OCI-LY7 (cell line): ENCODE data around the gene TGM1. TPM values are rescaled to one million over a fixed set of nuclear protein-coding genes. Genes with fewer than 3 reads are reported as not detected.
A peak's percentile ranks its signal among the peaks of the same experiment; 100 is the strongest.

Experiments used
- BruUV-seq: library from RNA; stranded (reverse); fragments of 400-500 nt; replicated peaks from 2 replicates; lab custom pipeline; 2021; lab: Mats Ljungman, UMichigan
- CTCF ChIA-PET: fragments of 300-600 bp; sonication (Branson Sonifier 250); formaldehyde crosslinking; loops from one replicate; lab custom pipeline; 2022; ENCODE audit warnings: antibody characterized with exemption; ENCODE audit not compliant: unreplicated experiment; lab: Charles Lee
- POLR2A ChIA-PET: fragments of 300-600 bp; sonication (Branson Sonifier 250); formaldehyde crosslinking; loops from one replicate; lab custom pipeline; 2022; ENCODE audit warnings: antibody characterized with exemption; lab: Charles Lee
- DNase-seq: peaks from one replicate; pipeline ENCODE4 v3.0.0-alpha.2; 2015; ENCODE audit warnings: low spot score
- H2AFZ ChIP-seq: fragments of 200-600 bp; sonication (generic), shearing (Covaris generic); 2 replicates; pipeline ENCODE4 v1.6.1; 2014; ENCODE audit warnings: mild to moderate bottlenecking, antibody characterized with exemption, low read length, moderate library complexity
- H3K27ac ChIP-seq: fragments of 200-600 bp; sonication (generic); 2 replicates; pipeline ENCODE4 v1.5.1; 2014; ENCODE audit warnings: mixed run types, low read depth, mild to moderate bottlenecking, moderate library complexity, low read length, inconsistent platforms; ENCODE audit not compliant: poor library complexity, severe bottlenecking
- H3K36me3 ChIP-seq: fragments of 200-600 bp; sonication (generic); 2 replicates; pipeline ENCODE4 v1.6.1; 2014; ENCODE audit warnings: mild to moderate bottlenecking, antibody characterized with exemption, low read length, moderate library complexity, mixed read lengths; ENCODE audit not compliant: insufficient read depth
- H3K4me1 ChIP-seq: fragments of 200-600 bp; sonication (generic); 2 replicates; pipeline ENCODE4 v1.5.1; 2014; ENCODE audit warnings: mild to moderate bottlenecking, low read length; ENCODE audit not compliant: insufficient read depth, poor library complexity, severe bottlenecking
- H3K4me2 ChIP-seq: fragments of 200-600 bp; sonication (generic); 2 replicates; pipeline ENCODE4 v1.6.1; 2014; ENCODE audit warnings: mild to moderate bottlenecking, low read length
- H3K4me3 ChIP-seq: fragments of 200-600 bp; sonication (generic); 2 replicates; pipeline ENCODE4 v1.5.1; 2014; ENCODE audit warnings: mild to moderate bottlenecking, low read depth, low read length; ENCODE audit not compliant: poor library complexity, severe bottlenecking
- H3K79me2 ChIP-seq: fragments of 200-600 bp; sonication (generic); 2 replicates; pipeline ENCODE4 v1.6.1; 2016; ENCODE audit warnings: low read depth, mild to moderate bottlenecking, low read length, moderate library complexity, mixed read lengths; ENCODE audit not compliant: insufficient read depth
- H3K9me2 ChIP-seq: fragments of 200-600 bp; sonication (generic); 2 replicates; pipeline ENCODE4 v1.6.1; 2016; ENCODE audit warnings: mild to moderate bottlenecking, low read length, mixed read lengths; ENCODE audit not compliant: insufficient read depth
- H3K9me3 ChIP-seq: fragments of 200-600 bp; sonication (generic); 2 replicates; pipeline ENCODE4 v1.6.1; 2014; ENCODE audit warnings: mild to moderate bottlenecking, mixed run types, low read length, mixed read lengths
- H4K20me1 ChIP-seq: fragments of 200-600 bp; sonication (generic); 2 replicates; pipeline ENCODE4 v1.6.1; 2014; ENCODE audit warnings: mild to moderate bottlenecking, antibody characterized with exemption, low read length, moderate library complexity, mixed read lengths; ENCODE audit not compliant: insufficient read depth
- EZH2phosphoT487 ChIP-seq: fragments of 200-600 bp; sonication (generic); IDR thresholded peaks from 2 replicates; pipeline ENCODE4 v1.6.1; 2018; ENCODE audit warnings: low read depth, borderline replicate concordance, mild to moderate bottlenecking, mixed run types, antibody characterized with exemption, low read length, moderate library complexity, mixed read lengths
- intact Hi-C: fragments of 100-400 bp; cut with micrococcal nuclease; formaldehyde crosslinking; loops from one replicate; pipeline ENCODE4 v1.10.0; 2022; ENCODE audit not compliant: unreplicated experiment
- total RNA-seq, 2 experiments: library from RNA; depleted of rRNA in 1 of 2; stranded (reverse); fragments of >200 nt in 1 of 2; shearing (Covaris generic) in 1 of 2; gene quantifications; 2 replicates each; pipeline ENCODE4 v1.2.3, GENCODE V29; 2014 to 2022
- TF ChIP-seq, protein P1 (sequence below): fragments of 200-600 bp; sonication (generic); conservative IDR thresholded peaks from 2 replicates; pipeline ENCODE4 v1.5.1; 2014; ENCODE audit warnings: mild to moderate bottlenecking, antibody characterized with exemption, low read length, moderate library complexity, mixed read lengths

The TGM1 gene
- total RNA-seq, 2 experiments from 2014 or later: 5.2 to 5.4 TPM

DNA sequence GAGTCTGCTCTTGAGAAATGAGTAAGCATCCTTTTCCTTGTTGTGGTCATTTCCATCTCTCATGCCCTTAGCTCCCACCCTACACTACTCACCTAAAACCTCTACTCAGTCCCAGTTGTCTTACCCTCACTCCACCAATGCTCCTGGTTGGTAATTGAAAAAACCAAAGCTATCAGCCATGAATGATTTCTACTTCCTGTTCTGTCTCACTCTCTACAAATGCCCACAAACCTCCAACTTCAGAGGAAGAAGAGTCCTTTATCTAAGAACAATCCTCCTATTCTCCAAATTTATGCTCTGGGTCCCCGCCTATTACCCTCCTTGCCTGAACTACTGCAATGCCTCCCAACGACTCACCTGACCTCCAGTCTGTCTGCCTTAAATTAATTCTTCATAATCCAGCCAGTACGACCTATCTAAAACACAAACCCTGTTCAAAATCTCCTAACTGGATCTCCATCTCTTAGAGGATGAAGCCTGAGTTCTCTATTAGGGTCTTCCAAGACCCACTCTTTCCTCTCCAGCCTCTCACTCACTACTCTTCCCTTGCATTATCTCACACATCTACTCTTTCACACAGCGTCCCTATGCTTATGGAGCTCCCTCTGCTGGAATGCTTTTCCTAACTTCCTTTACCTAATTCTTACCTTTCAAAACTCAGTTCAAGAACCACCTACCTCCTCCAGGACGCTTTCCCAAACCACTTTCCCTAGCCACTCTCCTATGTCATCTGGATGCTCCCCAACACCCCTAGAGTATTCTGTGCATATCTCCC, 34.4 kb upstream of the TGM1 start:
- DNase-seq: peak; percentile 24
- intact Hi-C loops: loop anchor here (1.0 to 5.0 kb wide), 2 partner anchors 54 to 285 kb away; no protein-coding TSS in a partner anchor
- Histone ChIP-seq H3K4me3 (no peak overlapping the region), H4K20me1 (peaks cover 11% of the 10 kb centered on the region; the same call in 1 of the 2 replicates), H3K79me2 (peaks cover 23% of the 10 kb centered on the region), H3K27ac (peak overlapping the region; percentile 12), H2AFZ (no peak overlapping the region), H3K9me3 (no peaks in the 10 kb centered on the region), H3K4me2 (peak overlapping the region; percentile 5; the same call in 1 of the 2 replicates), H3K4me1 (peaks cover 30% of the 10 kb centered on the region), H3K36me3 (peaks cover 31% of the 10 kb centered on the region), H3K9me2 (no peaks in the 10 kb centered on the region)
- POLR2A ChIA-PET: interaction anchor here (0.6 to 4.0 kb wide), 8 partner anchors 23 to 790 kb away, joined by 3 to 25 read pairs (median 4); partner anchors contain the start of genes CHMP4A, RABGGTA and TINF2
- no TSS peak for BruUV-seq
- TF ChIP-seq, protein P1, sequence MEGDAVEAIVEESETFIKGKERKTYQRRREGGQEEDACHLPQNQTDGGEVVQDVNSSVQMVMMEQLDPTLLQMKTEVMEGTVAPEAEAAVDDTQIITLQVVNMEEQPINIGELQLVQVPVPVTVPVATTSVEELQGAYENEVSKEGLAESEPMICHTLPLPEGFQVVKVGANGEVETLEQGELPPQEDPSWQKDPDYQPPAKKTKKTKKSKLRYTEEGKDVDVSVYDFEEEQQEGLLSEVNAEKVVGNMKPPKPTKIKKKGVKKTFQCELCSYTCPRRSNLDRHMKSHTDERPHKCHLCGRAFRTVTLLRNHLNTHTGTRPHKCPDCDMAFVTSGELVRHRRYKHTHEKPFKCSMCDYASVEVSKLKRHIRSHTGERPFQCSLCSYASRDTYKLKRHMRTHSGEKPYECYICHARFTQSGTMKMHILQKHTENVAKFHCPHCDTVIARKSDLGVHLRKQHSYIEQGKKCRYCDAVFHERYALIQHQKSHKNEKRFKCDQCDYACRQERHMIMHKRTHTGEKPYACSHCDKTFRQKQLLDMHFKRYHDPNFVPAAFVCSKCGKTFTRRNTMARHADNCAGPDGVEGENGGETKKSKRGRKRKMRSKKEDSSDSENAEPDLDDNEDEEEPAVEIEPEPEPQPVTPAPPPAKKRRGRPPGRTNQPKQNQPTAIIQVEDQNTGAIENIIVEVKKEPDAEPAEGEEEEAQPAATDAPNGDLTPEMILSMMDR: peak; percentile 51
- no peak for TF ChIP-seq EZH2phosphoT487
- CTCF ChIA-PET: interaction anchor here (0.5 to 1.9 kb wide), 5 partner anchors 13 to 134 kb away, joined by 3 to 6 read pairs (median 4); partner anchors contain the start of gene TINF2

DNA sequence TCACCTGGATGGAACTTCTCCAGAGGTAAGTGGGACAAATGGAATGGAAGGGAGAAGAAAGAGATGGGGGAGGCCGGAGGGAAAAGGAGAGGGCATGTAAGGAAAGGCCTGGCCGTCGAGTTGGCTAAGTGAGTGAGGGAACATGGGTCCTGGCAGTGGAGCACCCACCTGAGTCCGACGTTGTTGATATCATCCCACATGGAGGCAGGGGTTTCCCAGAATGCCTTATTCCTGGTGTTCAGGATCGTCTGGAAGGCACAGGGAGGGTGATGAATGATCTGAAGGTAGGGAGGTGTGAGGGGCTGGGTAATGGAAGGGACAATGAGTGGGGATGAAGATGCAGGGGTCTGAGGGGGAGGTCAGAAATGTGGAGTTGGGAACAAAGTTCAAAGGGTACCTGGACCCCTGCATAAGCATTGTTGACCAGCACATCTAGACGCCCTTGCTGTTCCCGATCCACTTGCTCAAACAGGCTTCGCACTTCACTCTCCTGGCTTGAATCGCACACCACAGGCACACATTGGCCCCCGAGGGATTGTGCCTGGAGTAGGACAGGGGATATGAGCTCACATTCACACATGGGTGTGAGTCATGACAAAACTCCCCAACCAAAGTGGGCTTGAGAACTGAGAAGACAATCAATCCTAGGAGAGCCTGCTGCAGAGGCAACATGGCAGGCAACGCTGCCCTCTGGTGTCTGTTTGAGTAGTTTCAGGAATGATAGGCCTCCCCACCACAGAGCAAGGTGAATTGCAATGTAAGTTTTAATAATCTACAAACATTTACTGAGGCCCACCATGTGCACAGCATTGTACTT, 33.6 kb upstream of the TGM1 start:
- no peaks in the 10 kb centered on the region for H3K9me2 ChIP-seq
- no peak overlapping the region for H3K4me3 ChIP-seq
- H3K27ac ChIP-seq: no peak overlapping the region
- H4K20me1 ChIP-seq: peaks cover 11% of the 10 kb centered on the region; the same call in 1 of the 2 replicates
- ChIA-PET POLR2A (interaction anchor here (0.6 to 4.0 kb wide), 4 partner anchors 25 to 726 kb away, joined by 3 to 25 read pairs (median 10); partner anchors contain the start of genes RABGGTA and TINF2), CTCF (interaction anchor here (0.6 to 1.9 kb wide), 4 partner anchors 14 to 135 kb away, joined by 3 to 6 read pairs (median 4); partner anchors contain the start of gene TINF2)
- no peaks in the 10 kb centered on the region for H3K9me3 ChIP-seq
- H3K4me2 ChIP-seq: no peak overlapping the region
- intact Hi-C loops: loop anchor here (1.0 to 5.0 kb wide), 2 partner anchors 53 to 284 kb away; no protein-coding TSS in a partner anchor
- H2AFZ ChIP-seq: no peak overlapping the region
- no TSS peak for BruUV-seq
- H3K36me3 ChIP-seq: peaks cover 26% of the 10 kb centered on the region; the same call in 1 of the 2 replicates
- peaks cover 18% of the 10 kb centered on the region for H3K79me2 ChIP-seq
- peaks cover 30% of the 10 kb centered on the region for H3K4me1 ChIP-seq
- no peak for TF ChIP-seq EZH2phosphoT487
- TF ChIP-seq, protein P1: peak; percentile 91
- peak; percentile 76 for DNase-seq
